Body of pancreas (tissue), 4 donors: ENCODE results near the gene SAA4.
"Not testable (repeated sequence)": the region's sequence is repeated elsewhere in the genome, so short reads cannot be mapped to it uniquely, and the experiment has no call there.

ENCODE experiments used
- CTCF ChIP-seq, 7 experiments: fragments of 450-650 bp in 4 of 7; fragments of 200-600 bp in 3 of 7; sonication (generic) in 3 of 7; IDR thresholded peaks; one replicate each; pipeline ENCODE4 v1.5.1; 2016 to 2019; ENCODE audit warnings: antibody characterized with exemption in 7 of 7
- POLR2A ChIP-seq, 3 donors: fragments of 450-650 bp; IDR thresholded peaks; one replicate each; pipeline ENCODE4 v1.6.1; 2016; ENCODE audit warnings: antibody characterized with exemption in 3 of 3, mild to moderate bottlenecking in 2 of 3

GRCh38 chr11:18269252-18269651 is 32.6 kb upstream of the SAA4 start:
- TF ChIP-seq POLR2A, CTCF (IDR thresholded peaks at IDR 0.05): not testable (repeated sequence)
